HK-2 (cell line): Measurements from ENCODE around the gene KRT79.

Source experiments
- DNase-seq: peaks from one replicate; pipeline ENCODE4 v3.0.0-alpha.2; 2018; ENCODE audit not compliant: unreplicated experiment

Gene KRT79

GRCh38 chr12:52771505-52771904 lies 62.6 kb downstream of the KRT79 start:
- DNase-seq: no peak
